HCT116 (cell line): ENCODE measurements around the gene UBR3. TPM values are rescaled to one million over a fixed set of nuclear protein-coding genes. Genes with fewer than 3 reads are reported as not detected.

Source experiments
- ATAC-seq: fragments of 200-7000 bp; cut with Tn5 transposase; 2 replicates; pipeline ENCODE4 v1.9.1; 2020; ENCODE audit warnings: mild to moderate bottlenecking, moderate library complexity
- BruUV-seq: library from RNA; stranded (reverse); fragments of 400-500 nt; replicated peaks from 2 replicates; lab custom pipeline; 2021; lab: Mats Ljungman, UMichigan
- CTCF ChIA-PET: fragments of 300-600 bp; sonication (Branson Sonifier 250); formaldehyde crosslinking; loops from one replicate; lab custom pipeline; 2021; ENCODE audit warnings: antibody characterized with exemption; lab: Charles Lee
- POLR2A ChIA-PET: fragments of 300-600, 350-600 bp; sonication (Branson Sonifier 250); formaldehyde crosslinking; loops from one replicate; lab custom pipeline; 2021; ENCODE audit warnings: antibody characterized with exemption; lab: Charles Lee
- RAD21 ChIA-PET, 2 experiments: fragments of 300-600 bp; sonication (Branson Sonifier 250); formaldehyde crosslinking; loops; one replicate each; lab custom pipeline; 2023; ENCODE audit warnings: low total read pairs in 2 of 2; ENCODE audit not compliant: uncharacterized antibody in 2 of 2, unreplicated experiment in 2 of 2, low non-redundant PET in 1 of 2; lab: Charles Lee
- DNase-seq: peaks from one replicate; pipeline ENCODE4 v3.0.0-alpha.2; 2010; ENCODE audit warnings: low read depth, low spot score
- H2AFZ ChIP-seq: fragments of 200-600 bp; shearing (Covaris generic), sonication (generic); 2 replicates; pipeline ENCODE4 v1.6.1; 2017; ENCODE audit warnings: low read depth, mixed run types, mixed read lengths, antibody characterized with exemption, low read length; ENCODE audit not compliant: poor library complexity, severe bottlenecking
- H3K27ac ChIP-seq: 2 replicates; pipeline ENCODE4 v1.5.1; 2012; ENCODE audit warnings: low read depth, low read length
- H3K27me3 ChIP-seq: fragments of 200-600 bp; sonication (generic); 2 replicates; pipeline ENCODE4 v1.6.1; 2016; ENCODE audit warnings: mixed run types, low read length, mixed read lengths; ENCODE audit not compliant: insufficient read depth
- H3K36me3 ChIP-seq, 2 experiments: fragments of 200-500 bp in 1 of 2; fragments of 200-600 bp in 1 of 2; sonication (Bioruptor generic) in 1 of 2; sonication (generic) in 1 of 2; 2 replicates each; pipeline versions ENCODE4 v1.5.1 to v1.6.1; 2014 to 2016; ENCODE audit warnings: low read length in 2 of 2, inconsistent platforms in 1 of 2, mixed read lengths in 1 of 2, mixed run types in 1 of 2; ENCODE audit not compliant: insufficient read depth in 2 of 2, control insufficient read depth in 1 of 2
- H3K4me1 ChIP-seq, 2 experiments: fragments of 200-600 bp in 1 of 2; sonication (generic) in 1 of 2; 2 replicates each; pipeline versions ENCODE4 v1.5.1 to v1.6.1; 2012 to 2017; ENCODE audit warnings: low read length in 2 of 2, inconsistent platforms in 1 of 2, mild to moderate bottlenecking in 1 of 2, mixed read lengths in 1 of 2, mixed run types in 1 of 2, moderate library complexity in 1 of 2; ENCODE audit not compliant: insufficient read depth in 2 of 2, control insufficient read depth in 1 of 2
- H3K4me2 ChIP-seq: fragments of 200-600 bp; sonication (generic); 2 replicates; pipeline ENCODE4 v1.6.1; 2017; ENCODE audit warnings: mixed run types, low read length, mixed read lengths
- H3K4me3 ChIP-seq, 2 experiments: fragments of 200-600 bp in 1 of 2; sonication (generic) in 1 of 2; replicated peaks in 1 of 2; 2 replicates each; pipeline ENCODE4 v1.5.1; 2011 to 2016; ENCODE audit warnings: low read length in 2 of 2, control low read depth in 1 of 2, low read depth in 1 of 2, mild to moderate bottlenecking in 1 of 2, mixed read lengths in 1 of 2, mixed run types in 1 of 2
- H3K79me2 ChIP-seq: fragments of 200-600 bp; sonication (generic); 2 replicates; pipeline ENCODE4 v1.6.1; 2017; ENCODE audit warnings: mild to moderate bottlenecking, mixed run types, low read length, moderate library complexity, mixed read lengths; ENCODE audit not compliant: insufficient read depth
- H3K9ac ChIP-seq: fragments of 200-600 bp; sonication (generic); 2 replicates; pipeline ENCODE4 v1.6.1; 2016; ENCODE audit warnings: low read length, mixed read lengths
- H3K9me2 ChIP-seq: fragments of 200-600 bp; sonication (generic), shearing (Covaris generic); 2 replicates; pipeline ENCODE4 v1.6.1; 2017; ENCODE audit warnings: mixed run types, mild to moderate bottlenecking, moderate library complexity; ENCODE audit not compliant: insufficient read depth
- H3K9me3 ChIP-seq, 2 experiments: fragments of 200-500 bp in 1 of 2; fragments of 200-600 bp in 1 of 2; sonication (Bioruptor generic) in 1 of 2; sonication (generic) in 1 of 2; 2 replicates each; pipeline ENCODE4 v1.6.1; 2014 to 2017; ENCODE audit warnings: low read length in 2 of 2, mixed read lengths in 2 of 2, inconsistent platforms in 1 of 2, low read depth in 1 of 2, mild to moderate bottlenecking in 1 of 2, mixed run types in 1 of 2, moderate library complexity in 1 of 2; ENCODE audit not compliant: control insufficient read depth in 1 of 2, insufficient read depth in 1 of 2
- H4K20me1 ChIP-seq: fragments of 200-600 bp; sonication (generic), shearing (Covaris generic); 2 replicates; pipeline ENCODE4 v1.6.1; 2017; ENCODE audit warnings: mixed run types, mild to moderate bottlenecking, moderate library complexity; ENCODE audit not compliant: insufficient read depth
- ATF3 ChIP-seq: IDR thresholded peaks from 2 replicates; pipeline ENCODE4 v1.6.1; 2012
- CEBPB ChIP-seq: IDR thresholded peaks from 2 replicates; pipeline ENCODE4 v1.6.1; 2012; ENCODE audit warnings: low read depth
- ELF1 ChIP-seq: IDR thresholded peaks from 2 replicates; pipeline ENCODE4 v1.6.1; 2012; ENCODE audit warnings: low read depth, borderline replicate concordance
- EZH2 ChIP-seq: fragments of 200-600 bp; sonication (generic); IDR thresholded peaks from 2 replicates; pipeline ENCODE4 v1.6.1; 2017; ENCODE audit warnings: antibody characterized with exemption, mixed run types
- EZH2phosphoT487 ChIP-seq: fragments of 200-600 bp; IDR thresholded peaks from 2 replicates; pipeline ENCODE4 v1.6.1; 2018; ENCODE audit warnings: antibody characterized with exemption, borderline replicate concordance
- FOSL1 ChIP-seq: IDR thresholded peaks from 2 replicates; pipeline ENCODE4 v1.6.1; 2012; ENCODE audit warnings: low read depth
- JUND ChIP-seq: IDR thresholded peaks from 2 replicates; pipeline ENCODE4 v1.6.1; 2012
- POLR2A ChIP-seq: IDR thresholded peaks from 2 replicates; pipeline ENCODE4 v1.7.0; 2011; ENCODE audit warnings: borderline replicate concordance; ENCODE audit not compliant: insufficient read depth, insufficient read length; ENCODE audit errors: extremely low read depth
- POLR2AphosphoS5 ChIP-seq: IDR thresholded peaks from 2 replicates; pipeline ENCODE4 v1.6.1; 2011; ENCODE audit warnings: mild to moderate bottlenecking, low read depth, low read length, moderate library complexity
- RAD21 ChIP-seq: IDR thresholded peaks from 2 replicates; pipeline ENCODE4 v1.6.1; 2012; ENCODE audit warnings: low read depth, mild to moderate bottlenecking
- REST ChIP-seq: IDR thresholded peaks from 2 replicates; pipeline ENCODE4 v1.6.1; 2012; ENCODE audit warnings: low read depth
- SIN3A ChIP-seq: IDR thresholded peaks from 2 replicates; pipeline ENCODE4 v1.6.1; 2012; ENCODE audit warnings: low read depth
- SP1 ChIP-seq: IDR thresholded peaks from 2 replicates; pipeline ENCODE4 v1.6.1; 2012; ENCODE audit warnings: low read depth
- SRF ChIP-seq: IDR thresholded peaks from 2 replicates; pipeline ENCODE4 v1.6.1; 2012; ENCODE audit warnings: low read depth
- TCF7L2 ChIP-seq: IDR thresholded peaks from 2 replicates; pipeline ENCODE4 v1.7.0; 2011; ENCODE audit warnings: borderline replicate concordance, inconsistent platforms; ENCODE audit not compliant: insufficient read depth, insufficient read length; ENCODE audit errors: extremely low read depth
- YY1 ChIP-seq: IDR thresholded peaks from 2 replicates; pipeline ENCODE4 v1.6.1; 2011; ENCODE audit warnings: low read length, low read depth, moderate library complexity, mild to moderate bottlenecking; ENCODE audit not compliant: insufficient replicate concordance; ENCODE audit errors: extremely low read depth
- ZBTB33 ChIP-seq: IDR thresholded peaks from 2 replicates; pipeline ENCODE4 v1.6.1; 2011; ENCODE audit warnings: mild to moderate bottlenecking, low read length, moderate library complexity; ENCODE audit not compliant: insufficient replicate concordance; ENCODE audit errors: extremely low read depth
- ZNF274 ChIP-seq: fragments of 200-500 bp; sonication (Bioruptor generic); IDR thresholded peaks from 2 replicates; pipeline ENCODE4 v1.6.1; 2014; ENCODE audit warnings: mild to moderate bottlenecking, low read depth, low read length, inconsistent platforms
- intact Hi-C: fragments of 100-400 bp; cut with micrococcal nuclease; formaldehyde crosslinking; loops from 2 replicates; pipeline ENCODE4 v1.10.0; 2022
- total RNA-seq: library from RNA; stranded (reverse); gene quantifications from one replicate; pipeline ENCODE4 v1.2.1, GENCODE V29; 2021; ENCODE audit not compliant: unreplicated experiment

The UBR3 gene
- total RNA-seq, 1 experiment from 2014 or later: 29.5 TPM

GRCh38 chr2:169900686-169901085 is 73.4 kb downstream of the UBR3 start:
- TF ChIP-seq POLR2A (no peak), SRF (no peak), EZH2phosphoT487 (no peak), ELF1 (no peak), JUND (no peak), YY1 (no peak), REST (no peak), RAD21 (no peak), SIN3A (no peak), EZH2 (no peak), ZNF274 (no peak), TCF7L2 (no peak), ATF3 (no peak), POLR2AphosphoS5 (no peak), FOSL1 (no peak), CEBPB (no peak), SP1 (no peak), ZBTB33 (no peak)
- H3K9me2 ChIP-seq: no peaks in the 10 kb centered on the region
- DNase-seq (no peak), ATAC-seq (no peak)
- no peaks in the 10 kb centered on the region for H3K4me1 ChIP-seq
- no peak overlapping the region for H3K27ac ChIP-seq
- no TSS peak for BruUV-seq
- no peak overlapping the region for H2AFZ ChIP-seq
- no peak overlapping the region for H3K4me2 ChIP-seq
- H3K36me3 ChIP-seq: no peaks in the 10 kb centered on the region
- POLR2A ChIA-PET: no interaction called here
- H3K4me3 ChIP-seq: no peak overlapping the region
- H3K9ac ChIP-seq: no peak overlapping the region
- intact Hi-C loops: no loop called here
- no peaks in the 10 kb centered on the region for H3K9me3 ChIP-seq
- no peaks in the 10 kb centered on the region for H3K79me2 ChIP-seq
- CTCF ChIA-PET: no interaction called here
- no peaks in the 10 kb centered on the region for H3K27me3 ChIP-seq
- no peaks in the 10 kb centered on the region for H4K20me1 ChIP-seq
- RAD21 ChIA-PET: no interaction called here
